ENCODE data around the gene JUNB. TPM values are rescaled to one million over a fixed set of nuclear protein-coding genes. Genes with fewer than 3 reads are reported as not detected.
"Not testable (repeated sequence)": the region's sequence is repeated elsewhere in the genome, so short reads cannot be mapped to it uniquely, and the experiment has no call there.

JUNB gene
- total RNA-seq, 1 experiment from 2014 or later: 28.3 TPM

DNA sequence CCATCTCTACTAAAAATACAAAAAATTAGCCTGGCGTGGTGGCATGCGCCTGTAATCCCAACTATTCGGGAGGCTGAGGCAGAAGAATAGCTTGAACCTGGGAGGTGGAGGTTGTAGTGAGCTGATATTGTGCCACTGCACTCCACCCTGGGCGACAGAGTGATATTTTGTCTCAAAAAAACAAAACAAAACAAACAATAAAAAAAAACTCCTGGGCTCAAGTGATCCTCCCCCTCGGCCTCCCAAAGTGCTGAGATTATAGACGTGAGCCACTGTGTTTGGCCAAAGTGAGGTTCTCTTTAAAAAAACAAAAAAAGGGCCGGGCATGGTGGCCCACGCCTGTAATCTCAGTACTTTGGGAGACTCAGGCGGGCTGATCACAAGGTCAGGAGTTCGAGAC is 3.8 kb upstream of the JUNB start:
- DNase-seq (ENCODE audit: low spot score): no peak
- in situ Hi-C loops (cut with HindIII; ENCODE audit: low sequenced_read_pairs): no loop called here

DNA sequence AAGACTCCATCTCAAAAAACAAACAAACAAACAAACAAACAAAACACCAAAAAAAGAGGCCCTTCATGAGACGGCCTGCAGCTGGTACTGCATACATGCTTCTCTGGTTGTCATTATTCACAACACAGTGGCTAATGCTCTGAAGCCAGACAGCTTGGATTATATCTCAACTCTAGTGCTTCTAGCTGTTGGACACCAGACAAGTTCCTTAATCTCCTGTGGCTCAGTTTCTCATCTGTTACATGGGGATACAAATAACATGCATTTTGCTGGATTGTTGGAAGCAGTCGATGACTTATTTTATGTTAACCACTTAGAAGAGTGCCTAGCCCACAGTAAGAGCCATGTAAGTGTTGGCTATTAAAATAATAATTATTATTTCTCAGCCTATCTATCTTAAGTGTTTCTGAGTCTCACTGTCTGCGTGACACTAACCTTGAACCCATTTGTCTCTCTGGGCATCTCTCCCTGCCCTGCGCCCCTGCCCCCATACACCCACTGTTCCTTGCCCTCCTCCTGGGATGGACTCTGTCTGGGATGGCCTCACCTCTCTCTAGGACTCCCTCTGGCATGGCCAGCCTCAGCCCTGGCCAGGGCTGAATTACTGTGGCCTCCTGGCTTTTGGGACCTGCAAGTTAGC is 3.1 kb upstream of the JUNB start:
- no peak for DNase-seq (ENCODE audit: low spot score)
- in situ Hi-C loops (cut with HindIII; ENCODE audit: low sequenced_read_pairs): no loop called here

DNA sequence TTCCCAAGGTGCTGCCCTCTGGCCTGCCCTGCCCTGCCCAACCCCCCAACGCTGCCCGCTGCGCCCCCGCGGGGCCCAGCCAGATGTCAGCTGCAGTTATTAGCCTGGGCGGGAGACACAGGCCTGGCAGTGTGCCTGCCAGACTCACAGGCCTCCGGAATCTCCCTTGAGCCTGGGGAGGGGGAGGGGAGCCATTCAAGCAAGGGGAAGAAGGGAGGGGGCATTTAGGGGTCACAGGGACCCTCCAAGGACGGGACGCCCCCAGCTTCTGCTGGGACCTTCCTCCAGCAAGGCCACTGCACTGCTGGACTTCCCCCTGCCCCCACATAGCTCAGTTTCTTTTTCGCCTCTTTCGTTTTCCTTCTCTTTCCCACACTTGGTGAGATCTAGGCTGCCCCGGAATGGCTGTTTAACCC is 2.6 kb upstream of the JUNB start:
- in situ Hi-C loops (cut with HindIII; ENCODE audit: low sequenced_read_pairs): no loop called here
- no peak for DNase-seq (ENCODE audit: low spot score)

DNA sequence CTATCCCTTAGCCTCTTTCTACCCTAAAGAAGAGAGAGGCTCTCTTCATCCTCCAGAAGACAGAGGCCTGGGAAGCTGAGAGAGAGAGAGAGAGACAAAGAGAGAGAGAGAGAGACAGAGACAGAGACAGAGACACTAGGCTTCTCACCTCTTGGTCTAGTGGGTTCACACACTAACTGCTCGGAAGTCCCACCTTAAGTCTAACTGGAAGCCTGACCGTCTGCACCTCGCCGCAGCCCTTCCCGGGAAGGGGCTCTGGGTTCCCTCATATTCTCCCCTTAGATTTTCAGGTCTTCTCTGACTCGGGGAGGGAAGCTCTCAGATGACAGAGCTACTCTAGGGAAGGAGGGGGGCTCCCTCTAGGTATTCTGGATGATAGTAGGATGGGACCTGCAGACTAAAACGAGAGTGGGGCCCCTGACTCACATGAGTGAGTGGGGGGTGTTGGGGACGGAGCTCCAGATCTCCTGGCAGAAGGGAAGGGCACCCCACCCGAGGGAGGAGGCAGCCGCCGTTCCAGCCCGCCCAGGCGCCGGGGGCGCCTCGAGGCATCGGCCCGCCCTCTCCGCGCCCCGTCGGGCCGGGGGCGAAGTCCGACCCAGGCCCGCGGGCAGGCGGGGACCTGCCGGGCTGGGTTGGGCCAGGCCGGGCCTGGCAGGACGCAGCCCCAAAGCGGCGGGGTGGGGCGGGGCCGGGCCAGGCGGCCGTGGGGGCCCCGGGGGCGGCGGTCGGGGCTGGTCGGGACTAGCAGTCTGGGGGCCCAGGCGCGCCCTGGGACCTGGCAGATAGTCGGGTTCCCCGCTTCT is 2.0 kb upstream of the JUNB start:
- peak; percentile 40 for DNase-seq (ENCODE audit: low spot score)
- in situ Hi-C loops (cut with HindIII; ENCODE audit: low sequenced_read_pairs): no loop called here

DNA sequence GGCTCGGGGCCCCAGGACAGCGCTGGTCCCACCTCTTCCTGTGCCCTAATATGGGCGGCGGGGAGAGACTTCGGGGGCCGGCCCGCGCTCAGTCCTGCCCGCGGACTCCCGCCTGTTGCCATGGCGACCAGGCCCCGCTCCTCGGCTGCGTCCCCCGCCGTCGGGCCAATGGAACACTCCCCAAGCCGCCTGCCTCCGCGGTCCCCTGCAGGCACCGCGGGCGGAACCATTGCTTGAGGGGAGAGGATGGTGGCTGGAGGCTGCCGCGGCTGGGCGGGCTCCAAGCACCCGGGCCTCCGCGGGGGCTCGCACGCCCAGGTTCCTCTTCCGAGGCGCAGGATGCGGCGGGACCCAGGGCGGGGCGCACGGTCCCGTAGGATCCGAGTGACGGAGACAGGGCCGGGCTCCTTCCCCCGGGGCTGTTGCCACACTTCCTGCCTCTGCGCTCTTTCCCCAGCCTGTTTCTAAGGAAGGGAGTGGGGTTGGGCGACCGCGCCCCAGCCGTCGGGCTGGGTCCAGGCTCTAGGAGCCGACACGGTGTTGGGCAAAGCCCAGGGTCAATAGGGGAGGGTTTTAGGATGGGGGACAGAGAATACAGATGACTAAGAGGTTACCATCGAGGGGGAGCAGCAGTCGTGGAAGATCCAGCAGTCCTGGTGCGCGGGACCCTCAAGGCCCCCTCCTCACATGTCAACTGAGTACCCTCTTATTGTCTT is 1.2 kb upstream of the JUNB start:
- DNase-seq (ENCODE audit: low spot score): peak; percentile 96
- in situ Hi-C loops (cut with HindIII; ENCODE audit: low sequenced_read_pairs): no loop called here

DNA sequence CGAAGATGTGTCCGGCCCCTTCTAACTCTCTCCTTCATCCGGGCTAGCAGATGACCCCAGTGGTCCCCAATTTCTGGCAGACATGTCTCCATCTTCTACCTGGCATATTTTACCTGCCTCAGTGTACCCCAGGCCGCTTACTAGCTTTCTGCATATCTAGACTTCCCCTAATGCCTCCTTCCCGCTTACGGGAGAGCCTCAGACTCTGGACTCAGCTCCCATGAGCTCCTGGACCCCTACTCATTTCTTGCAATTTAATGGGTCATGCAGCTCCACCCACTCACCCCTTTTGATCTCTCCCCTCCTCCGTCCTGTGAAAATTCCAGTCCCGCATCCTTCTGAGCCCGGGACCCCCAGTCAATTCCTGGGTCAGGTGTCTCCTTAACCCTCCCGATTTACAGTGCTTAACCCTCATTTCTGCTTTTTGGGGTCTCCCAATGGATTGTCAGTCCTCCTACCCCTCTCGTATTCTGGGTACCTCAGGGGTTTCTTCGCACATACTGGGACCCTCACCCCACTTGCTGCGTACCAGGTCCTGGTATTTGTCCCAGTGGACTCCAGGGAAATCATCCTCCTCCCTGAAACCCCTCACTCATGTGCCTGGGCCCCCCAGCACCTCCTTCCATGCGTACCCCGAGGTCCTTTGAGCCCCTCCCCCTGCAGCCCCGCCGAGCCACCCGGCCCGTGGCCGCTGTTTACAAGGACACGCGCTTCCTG is 500 bp upstream of the JUNB start:
- in situ Hi-C loops (cut with HindIII; ENCODE audit: low sequenced_read_pairs): no loop called here
- no peak for DNase-seq (ENCODE audit: low spot score)

DNA sequence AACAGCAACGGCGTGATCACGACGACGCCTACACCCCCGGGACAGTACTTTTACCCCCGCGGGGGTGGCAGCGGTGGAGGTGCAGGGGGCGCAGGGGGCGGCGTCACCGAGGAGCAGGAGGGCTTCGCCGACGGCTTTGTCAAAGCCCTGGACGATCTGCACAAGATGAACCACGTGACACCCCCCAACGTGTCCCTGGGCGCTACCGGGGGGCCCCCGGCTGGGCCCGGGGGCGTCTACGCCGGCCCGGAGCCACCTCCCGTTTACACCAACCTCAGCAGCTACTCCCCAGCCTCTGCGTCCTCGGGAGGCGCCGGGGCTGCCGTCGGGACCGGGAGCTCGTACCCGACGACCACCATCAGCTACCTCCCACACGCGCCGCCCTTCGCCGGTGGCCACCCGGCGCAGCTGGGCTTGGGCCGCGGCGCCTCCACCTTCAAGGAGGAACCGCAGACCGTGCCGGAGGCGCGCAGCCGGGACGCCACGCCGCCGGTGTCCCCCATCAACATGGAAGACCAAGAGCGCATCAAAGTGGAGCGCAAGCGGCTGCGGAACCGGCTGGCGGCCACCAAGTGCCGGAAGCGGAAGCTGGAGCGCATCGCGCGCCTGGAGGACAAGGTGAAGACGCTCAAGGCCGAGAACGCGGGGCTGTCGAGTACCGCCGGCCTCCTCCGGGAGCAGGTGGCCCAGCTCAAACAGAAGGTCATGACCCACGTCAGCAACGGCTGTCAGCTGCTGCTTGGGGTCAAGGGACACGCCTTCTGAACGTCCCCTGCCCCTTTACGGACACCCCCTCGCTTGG is 966 bp downstream of the JUNB start:
- peak; percentile 64 for DNase-seq (ENCODE audit: low spot score)

DNA sequence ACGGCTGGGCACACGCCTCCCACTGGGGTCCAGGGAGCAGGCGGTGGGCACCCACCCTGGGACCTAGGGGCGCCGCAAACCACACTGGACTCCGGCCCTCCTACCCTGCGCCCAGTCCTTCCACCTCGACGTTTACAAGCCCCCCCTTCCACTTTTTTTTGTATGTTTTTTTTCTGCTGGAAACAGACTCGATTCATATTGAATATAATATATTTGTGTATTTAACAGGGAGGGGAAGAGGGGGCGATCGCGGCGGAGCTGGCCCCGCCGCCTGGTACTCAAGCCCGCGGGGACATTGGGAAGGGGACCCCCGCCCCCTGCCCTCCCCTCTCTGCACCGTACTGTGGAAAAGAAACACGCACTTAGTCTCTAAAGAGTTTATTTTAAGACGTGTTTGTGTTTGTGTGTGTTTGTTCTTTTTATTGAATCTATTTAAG is 1.6 kb downstream of the JUNB start:
- in situ Hi-C loops (cut with HindIII; ENCODE audit: low sequenced_read_pairs): no loop called here
- DNase-seq (ENCODE audit: low spot score): no peak

More for the DNA sequence above, 966 bp downstream of the JUNB start:
- in situ Hi-C loops (cut with HindIII; ENCODE audit: low sequenced_read_pairs): no loop called here

DNA sequence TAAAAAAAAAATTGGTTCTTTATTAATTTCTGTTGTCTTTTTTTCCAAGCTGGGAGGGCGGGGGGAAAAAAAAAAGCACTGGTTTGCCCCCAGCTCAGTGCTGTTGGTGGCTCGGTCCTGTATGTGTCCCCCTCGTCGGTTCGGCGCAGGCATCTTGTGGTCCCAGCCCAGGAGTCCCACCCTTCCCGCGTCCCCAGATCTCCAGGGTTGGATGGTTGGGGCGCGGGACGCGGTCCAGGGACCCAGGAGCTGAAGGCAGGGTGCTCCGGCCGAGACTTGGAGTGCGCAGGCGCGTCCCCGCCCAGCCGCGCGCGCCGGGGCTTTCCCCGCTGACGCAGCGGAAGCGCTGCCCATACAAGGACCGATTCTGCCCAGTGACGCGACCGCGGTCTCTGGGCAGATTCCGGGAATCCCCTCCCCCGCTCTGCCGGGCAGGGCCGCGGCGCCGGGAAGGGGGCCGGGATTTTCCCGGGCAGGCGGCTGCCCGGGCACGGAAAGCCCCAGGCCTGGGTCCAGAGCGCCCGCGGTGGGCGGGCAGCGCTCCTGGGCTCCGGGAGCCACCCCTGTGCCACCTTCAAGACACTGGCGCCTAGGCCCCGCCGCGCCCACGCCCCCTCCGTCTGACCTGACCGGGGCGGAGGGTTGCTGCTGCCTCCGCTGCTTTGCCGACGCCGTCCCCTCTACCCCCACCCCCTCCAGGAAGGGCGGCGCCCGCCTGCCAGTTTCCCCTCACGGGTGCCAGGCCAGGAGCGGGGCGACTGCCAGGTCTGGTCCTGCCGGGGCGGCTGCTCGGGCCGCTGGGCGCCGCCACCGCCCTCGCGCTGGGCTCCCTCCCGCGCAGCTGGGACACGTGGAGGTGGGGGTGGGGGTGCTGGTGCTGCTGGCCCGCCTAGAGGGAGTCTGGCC is 2.3 kb downstream of the JUNB start:
- DNase-seq (ENCODE audit: low spot score): peak; percentile 91
- in situ Hi-C loops (cut with HindIII; ENCODE audit: low sequenced_read_pairs): no loop called here

DNA sequence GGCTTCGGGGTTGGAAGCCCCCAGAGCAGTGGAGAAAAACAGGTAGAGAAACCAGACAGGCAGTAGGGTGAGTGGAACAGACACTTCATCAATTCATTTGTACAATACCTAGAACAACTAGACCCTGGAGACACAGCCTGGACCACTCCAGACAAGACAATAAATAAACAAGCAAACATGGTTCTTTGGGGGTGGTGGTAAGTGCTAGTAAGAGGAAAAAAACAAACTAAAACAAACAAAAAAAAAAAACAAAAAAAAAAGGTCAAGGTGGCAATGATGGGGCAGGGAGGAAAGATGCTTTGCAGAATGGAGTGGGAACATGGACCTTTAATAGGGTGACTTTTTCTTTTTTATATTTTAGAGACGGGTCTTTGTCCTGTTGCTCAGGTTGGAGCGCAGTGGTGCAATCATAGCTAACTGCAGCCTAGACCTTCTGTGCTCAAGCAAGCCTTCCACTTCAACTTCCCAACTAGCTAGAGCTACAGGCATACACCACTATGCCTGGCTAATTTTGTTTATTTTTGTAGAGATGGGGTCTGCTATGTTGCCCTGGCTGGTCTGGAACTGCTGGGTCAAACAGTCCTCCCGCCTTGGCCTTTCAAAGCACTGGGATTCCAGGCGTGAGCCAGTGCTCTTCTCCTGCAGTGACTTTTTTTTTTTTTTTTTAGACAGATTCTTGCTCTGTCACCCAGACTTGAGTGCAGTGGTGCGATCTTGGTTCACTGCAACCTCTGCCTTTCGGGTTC is 3.1 kb downstream of the JUNB start:
- DNase-seq (ENCODE audit: low spot score): no peak
- in situ Hi-C loops (cut with HindIII; ENCODE audit: low sequenced_read_pairs): no loop called here

DNA sequence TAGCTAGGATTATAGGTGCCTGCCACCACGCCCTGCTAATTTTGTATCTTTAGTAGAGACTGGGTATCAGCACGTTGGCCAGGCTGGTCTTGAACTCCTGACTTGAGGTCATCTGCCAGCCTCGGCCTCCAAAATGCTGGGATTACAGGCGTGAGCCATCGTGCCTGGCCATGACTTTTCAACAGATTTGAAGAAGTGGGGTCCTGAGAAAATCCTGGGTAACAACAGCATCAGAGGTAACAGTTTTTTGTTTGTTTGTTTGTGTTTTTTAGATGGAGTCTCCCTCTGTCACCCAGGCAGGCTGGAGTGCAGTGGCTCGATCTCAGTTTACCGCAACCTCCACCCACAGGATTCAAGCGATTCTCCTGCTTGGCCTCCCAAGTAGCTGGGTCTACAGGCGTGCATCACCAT is 3.7 kb downstream of the JUNB start:
- no peak for DNase-seq (ENCODE audit: low spot score)
- in situ Hi-C loops (cut with HindIII; ENCODE audit: low sequenced_read_pairs): no loop called here

DNA sequence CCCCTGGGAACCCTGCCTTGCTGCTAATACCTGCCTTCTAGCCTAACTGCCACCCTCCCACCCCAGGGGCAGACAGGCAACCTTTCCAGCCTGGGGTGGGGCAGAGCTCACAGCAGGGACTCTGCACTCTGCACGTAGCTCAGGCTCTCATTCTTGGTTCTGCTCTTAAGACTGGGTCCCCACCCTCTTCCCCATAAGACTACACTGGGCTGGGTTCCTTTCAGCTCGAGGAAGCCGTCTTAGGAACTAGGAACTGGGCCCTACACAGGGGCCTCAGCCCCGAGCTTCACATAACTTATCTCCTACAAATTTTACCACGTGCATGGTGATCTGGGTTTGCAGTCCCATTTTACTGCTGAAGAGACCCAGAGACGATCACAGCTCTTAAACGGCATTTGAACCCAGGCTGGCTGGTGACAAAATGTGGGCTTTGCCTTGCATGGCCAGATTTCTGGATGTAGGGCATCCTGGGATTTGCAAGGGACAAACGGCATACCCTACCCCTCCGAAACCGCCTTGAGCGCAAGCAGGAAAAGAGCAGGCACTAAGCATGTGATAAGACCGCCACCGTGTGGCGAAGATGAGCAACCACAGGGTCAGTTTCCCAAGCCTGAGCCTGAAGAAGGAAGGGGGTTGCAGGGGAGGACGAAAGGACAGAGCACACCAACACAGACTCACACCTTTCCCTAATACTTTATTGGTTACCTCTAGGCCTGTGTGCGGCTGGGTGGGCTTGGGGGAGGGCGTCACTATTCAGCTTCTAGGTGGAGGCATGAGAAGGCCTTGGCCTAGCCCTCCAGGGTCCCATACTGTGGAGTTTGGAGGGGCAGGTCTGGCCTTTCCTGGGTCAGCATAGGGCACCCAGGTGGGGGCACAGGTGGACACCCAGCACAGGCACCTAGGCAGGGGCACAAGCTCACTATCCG is 5.1 kb downstream of the JUNB start:
- peak; percentile 86 for DNase-seq (ENCODE audit: low spot score)
- in situ Hi-C loops (cut with HindIII; ENCODE audit: low sequenced_read_pairs): no loop called here

DNA sequence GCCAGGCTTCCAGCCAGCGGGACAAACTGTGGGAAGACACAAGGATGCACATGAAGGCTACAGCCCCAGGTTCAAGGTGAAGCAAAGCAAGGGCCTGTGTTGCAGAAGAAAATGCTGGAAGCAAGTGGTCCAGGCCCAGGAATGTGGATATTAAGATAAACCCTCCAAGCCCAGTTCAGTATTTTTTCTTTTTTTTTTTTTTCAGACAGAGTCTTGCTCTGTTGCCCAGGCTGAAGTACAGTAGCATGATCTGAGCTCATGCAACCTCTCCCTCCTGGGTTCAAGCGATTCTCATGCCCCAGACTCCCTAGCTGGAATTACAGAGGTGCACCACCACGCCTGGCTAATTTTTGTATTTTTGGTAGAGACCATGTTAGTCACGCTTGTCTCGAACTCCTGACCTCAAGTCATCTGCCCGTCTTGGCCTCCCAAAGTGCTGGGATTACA is 5.9 kb downstream of the JUNB start:
- in situ Hi-C loops (cut with HindIII; ENCODE audit: low sequenced_read_pairs): no loop called here
- DNase-seq (ENCODE audit: low spot score): no peak

DNA sequence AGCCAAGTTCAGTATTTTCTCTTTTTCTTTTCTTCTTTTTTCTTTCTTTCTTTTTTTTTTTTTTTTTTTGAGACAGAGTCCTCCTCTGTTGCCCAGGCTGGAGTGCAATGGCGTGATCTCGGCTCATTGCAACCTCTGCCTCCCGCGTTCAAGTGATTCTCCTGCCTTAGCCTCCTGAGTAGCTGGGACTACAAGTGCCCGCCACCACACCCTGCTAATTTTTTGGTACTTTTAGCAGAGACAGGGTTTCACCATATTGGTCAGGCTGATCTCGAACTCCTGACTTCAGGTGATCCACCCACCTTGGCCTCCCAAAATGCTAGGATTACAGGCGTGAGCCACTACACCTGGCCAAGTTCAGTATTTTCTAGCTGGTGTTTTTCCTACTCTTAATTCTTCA is 6.3 kb downstream of the JUNB start:
- in situ Hi-C loops (cut with HindIII; ENCODE audit: low sequenced_read_pairs); DNase-seq (ENCODE audit: low spot score): not testable (repeated sequence)

DNA sequence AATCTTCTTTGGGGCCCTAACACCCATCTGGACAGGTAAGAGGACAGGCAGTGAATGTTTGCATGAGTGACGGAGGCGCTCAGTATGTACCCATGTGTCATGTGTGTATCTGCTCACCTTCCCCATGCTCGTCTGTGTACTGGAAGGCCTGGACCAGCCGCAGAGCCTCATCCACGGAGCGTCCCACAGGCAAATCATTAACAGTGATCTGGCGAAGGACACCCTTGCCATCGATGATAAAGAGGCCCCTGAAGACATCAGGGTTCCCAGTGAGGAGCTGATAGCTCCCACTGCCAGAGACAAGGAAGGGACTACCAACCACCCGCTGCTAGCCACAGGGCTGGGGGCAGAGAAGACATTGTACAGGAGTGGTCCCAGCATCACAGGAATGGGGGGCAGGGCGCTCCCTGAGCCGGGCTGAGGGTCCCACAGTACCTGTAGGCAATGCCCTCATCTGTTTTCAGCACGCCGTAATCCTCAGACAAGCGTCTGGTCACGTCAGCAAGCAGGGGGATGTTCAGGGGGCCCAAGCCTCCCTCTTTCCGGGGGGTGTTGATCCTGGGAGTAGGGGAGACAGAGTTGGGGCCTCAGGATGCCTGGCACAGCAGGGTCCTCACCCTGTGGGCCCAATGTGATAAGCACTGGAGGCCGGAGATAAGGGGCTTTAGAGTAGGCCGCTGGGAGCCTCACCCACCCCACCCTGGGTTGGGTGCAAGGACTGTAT is 8.6 kb downstream of the JUNB start:
- no peak for DNase-seq (ENCODE audit: low spot score)
- in situ Hi-C loops (cut with HindIII; ENCODE audit: low sequenced_read_pairs): no loop called here

DNA sequence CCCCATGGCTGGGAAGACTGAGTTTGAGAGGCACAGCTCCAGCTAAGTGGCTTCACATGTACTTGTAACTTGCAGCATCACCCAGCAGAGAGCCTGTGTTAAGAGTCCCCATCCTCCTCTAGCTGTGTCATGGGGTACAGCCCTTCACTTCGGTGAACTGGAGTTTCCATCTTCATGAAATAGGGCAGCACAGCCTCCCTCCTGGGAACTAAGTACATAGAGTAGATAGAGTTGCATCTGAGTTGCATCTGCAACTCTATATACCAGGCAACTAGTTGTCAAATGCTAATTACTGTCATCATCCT is 9.1 kb downstream of the JUNB start:
- in situ Hi-C loops (cut with HindIII; ENCODE audit: low sequenced_read_pairs): no loop called here
- no peak for DNase-seq (ENCODE audit: low spot score)
